IMR-90 (cell line): ENCODE measurements around the gene NTM.

Experiments
- BHLHE40 ChIP-seq: fragments of 150-350 bp; IDR thresholded peaks from 2 replicates; pipeline ENCODE4 v1.6.1; 2016; ENCODE audit warnings: mild to moderate bottlenecking, low read depth, low read length
- CEBPB ChIP-seq: IDR thresholded peaks from 2 replicates; pipeline ENCODE4 v1.6.1; 2012; ENCODE audit warnings: low read depth, low read length, improper control_type of control experiment
- CHD1 ChIP-seq: IDR thresholded peaks from 2 replicates; pipeline ENCODE4 v1.6.1; 2012; ENCODE audit warnings: low read depth, low read length, improper control_type of control experiment
- MXI1 ChIP-seq: IDR thresholded peaks from 2 replicates; pipeline ENCODE4 v1.6.1; 2012; ENCODE audit warnings: low read depth, mild to moderate bottlenecking, low read length, moderate library complexity, borderline replicate concordance
- NFE2L2 ChIP-seq: fragments of 150-350 bp; IDR thresholded peaks from 2 replicates; pipeline ENCODE4 v1.6.1; 2016; ENCODE audit warnings: low read depth, mild to moderate bottlenecking, low read length
- POLR2A ChIP-seq: IDR thresholded peaks from 2 replicates; pipeline ENCODE4 v1.6.1; 2012; ENCODE audit warnings: mild to moderate bottlenecking, low read depth, low read length
- RAD21 ChIP-seq: IDR thresholded peaks from 2 replicates; pipeline ENCODE4 v1.6.1; 2012; ENCODE audit warnings: low read length, improper control_type of control experiment
- RCOR1 ChIP-seq: IDR thresholded peaks from 2 replicates; pipeline ENCODE4 v1.6.1; 2012; ENCODE audit warnings: mild to moderate bottlenecking, low read length, improper control_type of control experiment; ENCODE audit not compliant: insufficient replicate concordance
- TF ChIP-seq, protein P1 (sequence below): conservative IDR thresholded peaks from 2 replicates; pipeline ENCODE4 v1.5.1; 2012; ENCODE audit warnings: mild to moderate bottlenecking, low read depth, low read length, improper control_type of control experiment
- TF ChIP-seq, protein P2 (sequence below): fragments of 150-350 bp; IDR thresholded peaks from 2 replicates; pipeline ENCODE4 v1.6.1; 2016; ENCODE audit warnings: low read depth, mild to moderate bottlenecking, low read length, moderate library complexity, borderline replicate concordance

DNA sequence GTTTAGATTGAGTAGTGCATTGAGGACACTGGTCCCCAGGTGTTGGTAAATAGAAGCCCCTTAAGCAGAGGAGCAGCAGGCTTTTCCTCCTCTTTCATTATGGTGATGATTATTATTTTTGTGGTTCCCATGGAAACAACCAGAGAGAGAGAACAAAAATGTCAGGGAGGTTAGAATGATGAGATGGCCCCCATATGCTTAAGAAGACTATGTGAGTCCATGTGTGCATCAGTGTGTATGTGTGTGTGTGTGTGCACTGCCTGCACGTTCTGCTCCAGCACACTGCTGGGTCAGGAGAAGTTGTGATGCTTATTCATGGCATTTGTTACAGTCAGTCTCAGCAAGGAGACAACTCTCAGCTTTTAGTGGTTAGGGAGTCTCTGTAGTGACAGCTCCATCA is 724.2 kb downstream of the NTM start:
- TF ChIP-seq POLR2A, result no peak
- TF ChIP-seq, protein P1, sequence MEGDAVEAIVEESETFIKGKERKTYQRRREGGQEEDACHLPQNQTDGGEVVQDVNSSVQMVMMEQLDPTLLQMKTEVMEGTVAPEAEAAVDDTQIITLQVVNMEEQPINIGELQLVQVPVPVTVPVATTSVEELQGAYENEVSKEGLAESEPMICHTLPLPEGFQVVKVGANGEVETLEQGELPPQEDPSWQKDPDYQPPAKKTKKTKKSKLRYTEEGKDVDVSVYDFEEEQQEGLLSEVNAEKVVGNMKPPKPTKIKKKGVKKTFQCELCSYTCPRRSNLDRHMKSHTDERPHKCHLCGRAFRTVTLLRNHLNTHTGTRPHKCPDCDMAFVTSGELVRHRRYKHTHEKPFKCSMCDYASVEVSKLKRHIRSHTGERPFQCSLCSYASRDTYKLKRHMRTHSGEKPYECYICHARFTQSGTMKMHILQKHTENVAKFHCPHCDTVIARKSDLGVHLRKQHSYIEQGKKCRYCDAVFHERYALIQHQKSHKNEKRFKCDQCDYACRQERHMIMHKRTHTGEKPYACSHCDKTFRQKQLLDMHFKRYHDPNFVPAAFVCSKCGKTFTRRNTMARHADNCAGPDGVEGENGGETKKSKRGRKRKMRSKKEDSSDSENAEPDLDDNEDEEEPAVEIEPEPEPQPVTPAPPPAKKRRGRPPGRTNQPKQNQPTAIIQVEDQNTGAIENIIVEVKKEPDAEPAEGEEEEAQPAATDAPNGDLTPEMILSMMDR, result no peak
- TF ChIP-seq CEBPB, result no peak
- TF ChIP-seq, protein P2, sequence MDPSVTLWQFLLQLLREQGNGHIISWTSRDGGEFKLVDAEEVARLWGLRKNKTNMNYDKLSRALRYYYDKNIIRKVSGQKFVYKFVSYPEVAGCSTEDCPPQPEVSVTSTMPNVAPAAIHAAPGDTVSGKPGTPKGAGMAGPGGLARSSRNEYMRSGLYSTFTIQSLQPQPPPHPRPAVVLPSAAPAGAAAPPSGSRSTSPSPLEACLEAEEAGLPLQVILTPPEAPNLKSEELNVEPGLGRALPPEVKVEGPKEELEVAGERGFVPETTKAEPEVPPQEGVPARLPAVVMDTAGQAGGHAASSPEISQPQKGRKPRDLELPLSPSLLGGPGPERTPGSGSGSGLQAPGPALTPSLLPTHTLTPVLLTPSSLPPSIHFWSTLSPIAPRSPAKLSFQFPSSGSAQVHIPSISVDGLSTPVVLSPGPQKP, result no peak
- no peak for TF ChIP-seq RAD21
- no peak for TF ChIP-seq MXI1
- no peak for TF ChIP-seq CHD1
- no peak for TF ChIP-seq BHLHE40
- no peak for TF ChIP-seq RCOR1
- TF ChIP-seq NFE2L2, result no peak
